Cardiac muscle cell (in vitro differentiated cells and primary cell): Measurements from ENCODE around the gene SYCP2L. TPM values are rescaled to one million over a fixed set of nuclear protein-coding genes. Genes with fewer than 3 reads are reported as not detected.

Experiments
- DNase-seq, 2 donors: peaks; one replicate each; pipeline versions ENCODE4 v3.0.0 to v3.0.0-alpha.2; 2010 to 2017; ENCODE audit warnings: low read depth in 1 of 2, low spot score in 1 of 2
- H3K27ac ChIP-seq: fragments of 200-600 bp; sonication (generic); 2 replicates; pipeline ENCODE4 v1.5.1; 2016
- H3K27me3 ChIP-seq: fragments of 200-600 bp; sonication (generic); 2 replicates; pipeline ENCODE4 v1.6.0; 2016; ENCODE audit warnings: control low read depth
- H3K36me3 ChIP-seq: fragments of 200-600 bp; sonication (generic); 2 replicates; pipeline ENCODE4 v1.5.1; 2016; ENCODE audit warnings: control low read depth
- H3K4me1 ChIP-seq: fragments of 200-600 bp; sonication (generic); 2 replicates; pipeline ENCODE4 v1.8.1; 2017; ENCODE audit warnings: low read depth, mild to moderate bottlenecking, mixed run types
- H3K4me3 ChIP-seq: fragments of 200-600 bp; sonication (generic); 2 replicates; pipeline ENCODE4 v1.5.1; 2016; ENCODE audit warnings: mild to moderate bottlenecking
- H3K9me3 ChIP-seq: fragments of 200-600 bp; sonication (generic); 2 replicates; pipeline ENCODE4 v1.5.1; 2017; ENCODE audit warnings: low read depth, mild to moderate bottlenecking, control low read depth
- CTCF ChIP-seq: IDR thresholded peaks from 2 replicates; pipeline ENCODE4 v1.5.1; 2012; ENCODE audit warnings: low read depth, mild to moderate bottlenecking, low read length
- polyA plus RNA-seq: library from polyadenylated mRNA; unstranded; fragments of >200 nt; fragmentation: Nextera tagmentation; extraction: Ambion mirVana; gene quantifications from 2 replicates; pipeline ENCODE4 v1.2.1, GENCODE V29; 2016
- total RNA-seq: library from RNA; depleted of rRNA; stranded (reverse); fragments of >200 nt; gene quantifications from 2 replicates; pipeline ENCODE4 v1.2.3, GENCODE V29; 2016

Gene SYCP2L
- total and polyA plus RNA-seq, 2 experiments from 2014 or later, result 0.51 to 3.4 TPM

GRCh38 chr6:10933126-10933525 is 46.3 kb downstream of the SYCP2L start:
- no peaks in the 10 kb centered on the region for H3K4me1 ChIP-seq
- no peak overlapping the region for H3K27ac ChIP-seq
- no peak overlapping the region for H3K4me3 ChIP-seq
- DNase-seq, result no peak
- TF ChIP-seq CTCF, result no peak
- no peaks in the 10 kb centered on the region for H3K27me3 ChIP-seq
- no peaks in the 10 kb centered on the region for H3K36me3 ChIP-seq
- no peaks in the 10 kb centered on the region for H3K9me3 ChIP-seq

- no peak overlapping the region for H3K27ac ChIP-seq
- no peak overlapping the region for H3K4me3 ChIP-seq
- no peak for TF ChIP-seq CTCF
- no peaks in the 10 kb centered on the region for H3K36me3 ChIP-seq
- no peaks in the 10 kb centered on the region for H3K27me3 ChIP-seq
- H3K4me1 ChIP-seq, result no peaks in the 10 kb centered on the region
- H3K9me3 ChIP-seq, result no peaks in the 10 kb centered on the region
- DNase-seq, result no peak
Measured at GRCh38 chr6:10939840-10940239, 53.0 kb downstream of the SYCP2L start.

GRCh38 chr6:10945845-10946244 is 59.0 kb downstream of the SYCP2L start:
- Histone ChIP-seq H3K27ac (no peak overlapping the region), H3K9me3 (no peaks in the 10 kb centered on the region), H3K27me3 (no peaks in the 10 kb centered on the region), H3K4me3 (no peak overlapping the region), H3K36me3 (no peaks in the 10 kb centered on the region), H3K4me1 (no peaks in the 10 kb centered on the region)
- no peak for TF ChIP-seq CTCF
- no peak for DNase-seq

GRCh38 chr6:10947966-10948365 is 61.1 kb downstream of the SYCP2L start:
- H3K27me3 ChIP-seq, result no peaks in the 10 kb centered on the region
- TF ChIP-seq CTCF, result no peak
- DNase-seq, result no peak
- H3K4me3 ChIP-seq, result no peak overlapping the region
- no peaks in the 10 kb centered on the region for H3K36me3 ChIP-seq
- no peaks in the 10 kb centered on the region for H3K4me1 ChIP-seq
- no peaks in the 10 kb centered on the region for H3K9me3 ChIP-seq
- H3K27ac ChIP-seq, result no peak overlapping the region

GRCh38 chr6:10949579-10950490 is 63.0 kb downstream of the SYCP2L start:
- Histone ChIP-seq H3K4me1 (no peaks in the 10 kb centered on the region), H3K9me3 (no peaks in the 10 kb centered on the region), H3K27ac (no peak overlapping the region), H3K4me3 (no peak overlapping the region), H3K27me3 (no peaks in the 10 kb centered on the region), H3K36me3 (no peaks in the 10 kb centered on the region)
- no peak for DNase-seq
- TF ChIP-seq CTCF, result no peak
